A549 (cell line): Measurements from ENCODE around the gene SHMT2. TPM values are rescaled to one million over a fixed set of nuclear protein-coding genes. Genes with fewer than 3 reads are reported as not detected.

Experiments
- ATAC-seq, 2 experiments: fragments of 200-7000 bp in 1 of 2; fragments of >200 bp in 1 of 2; cut with Nextera tagmentation in 1 of 2; cut with Tn5 transposase in 1 of 2; 3 replicates each; pipeline versions ENCODE4 v1.8.0 to v1.9.1; 2018 to 2020; ENCODE audit warnings: mild to moderate bottlenecking in 1 of 2, moderate library complexity in 1 of 2
- CTCF ChIA-PET: fragments of 300-600 bp; sonication (Branson Sonifier 250); formaldehyde crosslinking; extraction: SDS; loops from one replicate; lab custom pipeline; 2021; ENCODE audit warnings: antibody characterized with exemption, inconsistent platforms; lab: Yijun Ruan, JAX
- POLR2A ChIA-PET: fragments of 350-600 bp; formaldehyde crosslinking; extraction: SDS; loops from one replicate; lab custom pipeline; 2021; ENCODE audit warnings: antibody characterized with exemption, inconsistent platforms; lab: Yijun Ruan, JAX
- DNase-seq, 2 experiments: peaks; one replicate each; pipeline versions ENCODE4 v3.0.0 to v3.0.0-alpha.2; 2011 to 2016; ENCODE audit warnings: low read depth in 1 of 2, low spot score in 1 of 2
- FAIRE-seq: peaks from 2 replicates; lab custom pipeline; 2011; peaks lifted over from hg19 to GRCh38; lab: Jason Lieb, UNC
- H3K27ac ChIP-seq, 2 experiments: fragments of >200 bp; sonication (Bioruptor Twin); formaldehyde crosslinking; 3 replicates each; pipeline ENCODE4 v1.5.1; 2016 to 2017
- H3K4me1 ChIP-seq: fragments of >200 bp; sonication (Bioruptor Twin); formaldehyde crosslinking; 3 replicates; pipeline ENCODE4 v1.6.1; 2016
- H3K4me2 ChIP-seq: fragments of >200 bp; sonication (Bioruptor Twin); formaldehyde crosslinking; 3 replicates; pipeline ENCODE4 v1.6.1; 2016
- H3K4me3 ChIP-seq: fragments of >200 bp; sonication (Bioruptor Twin); formaldehyde crosslinking; 3 replicates; pipeline ENCODE4 v1.5.1; 2016
- H3K9me3 ChIP-seq: fragments of >200 bp; sonication (Bioruptor Twin); formaldehyde crosslinking; 3 replicates; pipeline ENCODE4 v1.6.1; 2016
- CBX2 ChIP-seq: fragments of 200-600 bp; sonication (generic); IDR thresholded peaks from 2 replicates; pipeline ENCODE4 v1.6.1; 2016; ENCODE audit warnings: low read depth, mild to moderate bottlenecking, borderline replicate concordance
- CBX8 ChIP-seq: fragments of 200-600 bp; sonication (generic); IDR thresholded peaks from 2 replicates; pipeline ENCODE4 v1.6.1; 2016
- CEBPB ChIP-seq, 2 experiments: fragments of >200 bp in 1 of 2; sonication (Bioruptor Twin) in 1 of 2; formaldehyde crosslinking in 1 of 2; IDR thresholded peaks; 2 replicates each; pipeline ENCODE4 v1.6.1; 2012 to 2016
- E2F6 ChIP-seq: IDR thresholded peaks from 2 replicates; pipeline ENCODE4 v1.6.1; 2012; ENCODE audit warnings: low read depth, borderline replicate concordance
- EHF ChIP-seq: fragments of 250-450 bp; sonication (Bioruptor Pico); IDR thresholded peaks from 2 replicates; pipeline ENCODE4 v1.5.0; 2020; ENCODE audit warnings: mild to moderate bottlenecking
- EP300 ChIP-seq, 2 experiments: fragments of >200 bp; sonication (Bioruptor Twin); formaldehyde crosslinking; IDR thresholded peaks; 2 replicates in 1 of 2; 3 replicates in 1 of 2; pipeline ENCODE4 v1.6.1; 2016 to 2017
- ESRRA ChIP-seq: fragments of 150-350 bp; IDR thresholded peaks from 2 replicates; pipeline ENCODE4 v1.6.1; 2014; ENCODE audit warnings: mild to moderate bottlenecking, low read length, borderline replicate concordance
- FOSB ChIP-seq: fragments of 250-450 bp; sonication (Bioruptor Pico); IDR thresholded peaks from 2 replicates; pipeline ENCODE4 v1.5.0; 2020; ENCODE audit warnings: mild to moderate bottlenecking, moderate library complexity
- FOSL2 ChIP-seq, 2 experiments: fragments of 450-650 bp in 1 of 2; fragments of >200 bp in 1 of 2; sonication (Bioruptor Twin) in 1 of 2; formaldehyde crosslinking; IDR thresholded peaks; 2 replicates each; pipeline versions ENCODE4 v1.5.0 to v1.6.1; 2016 to 2020; ENCODE audit warnings: mild to moderate bottlenecking in 1 of 2, moderate library complexity in 1 of 2
- FOXS1 ChIP-seq: fragments of 250-450 bp; sonication (Bioruptor Pico); IDR thresholded peaks from 2 replicates; pipeline ENCODE4 v1.5.0; 2020; ENCODE audit warnings: mild to moderate bottlenecking, moderate library complexity
- HDAC2 ChIP-seq: fragments of 200-600 bp; sonication (generic); IDR thresholded peaks from 2 replicates; pipeline ENCODE4 v1.6.1; 2016
- HEYL ChIP-seq: fragments of 250-450 bp; sonication (Bioruptor Pico); IDR thresholded peaks from 2 replicates; pipeline ENCODE4 v1.8.0; 2021; ENCODE audit warnings: mild to moderate bottlenecking, moderate library complexity
- HMGXB4 ChIP-seq: fragments of 250-450 bp; sonication (Bioruptor Pico); IDR thresholded peaks from 2 replicates; pipeline ENCODE4 v1.5.0; 2021; ENCODE audit warnings: mild to moderate bottlenecking, moderate library complexity, borderline replicate concordance
- HOXB13 ChIP-seq: fragments of 250-450 bp; sonication (Bioruptor Pico); IDR thresholded peaks from 2 replicates; pipeline ENCODE4 v1.5.0; 2020; ENCODE audit warnings: low read depth, mild to moderate bottlenecking, moderate library complexity
- HOXB5 ChIP-seq: fragments of 250-450 bp; sonication (Bioruptor Pico); IDR thresholded peaks from 2 replicates; pipeline ENCODE4 v1.5.0; 2020; ENCODE audit warnings: mild to moderate bottlenecking, moderate library complexity
- MAFK ChIP-seq: fragments of 450-650 bp; IDR thresholded peaks from 2 replicates; pipeline ENCODE4 v1.6.1; 2014; ENCODE audit not compliant: partially characterized antibody
- MAZ ChIP-seq: fragments of 150-350 bp; IDR thresholded peaks from 2 replicates; pipeline ENCODE4 v1.6.1; 2014; ENCODE audit warnings: antibody characterized with exemption, low read depth, low read length, borderline replicate concordance
- NFE2L2 ChIP-seq: fragments of 150-350 bp; conservative IDR thresholded peaks from 2 replicates; pipeline ENCODE4 v1.6.1; 2014; ENCODE audit warnings: low read length
- NR3C1 ChIP-seq: fragments of >200 bp; sonication (Bioruptor Twin); formaldehyde crosslinking; IDR thresholded peaks from 3 replicates; pipeline ENCODE4 v1.6.1; 2017
- PBX3 ChIP-seq: IDR thresholded peaks from 2 replicates; pipeline ENCODE4 v1.6.1; 2012
- PHF8 ChIP-seq: fragments of 200-600 bp; sonication (generic); IDR thresholded peaks from 2 replicates; pipeline ENCODE4 v1.6.1; 2016; ENCODE audit warnings: low read depth, mild to moderate bottlenecking, antibody characterized with exemption, moderate library complexity, borderline replicate concordance
- POLR2A ChIP-seq: IDR thresholded peaks from 2 replicates; pipeline ENCODE4 v1.6.1; 2012; ENCODE audit warnings: mild to moderate bottlenecking, low read length
- RAD21 ChIP-seq, 2 experiments: fragments of >200 bp in 1 of 2; sonication (Bioruptor Twin) in 1 of 2; formaldehyde crosslinking in 1 of 2; IDR thresholded peaks in 1 of 2; conservative IDR thresholded peaks in 1 of 2; 2 replicates in 1 of 2; 3 replicates in 1 of 2; pipeline ENCODE4 v1.6.1; 2012 to 2018; ENCODE audit warnings: inconsistent platforms in 1 of 2
- RARB ChIP-seq: fragments of 250-450 bp; sonication (Bioruptor Pico); IDR thresholded peaks from 2 replicates; pipeline ENCODE4 v1.8.0; 2021; ENCODE audit warnings: mild to moderate bottlenecking, moderate library complexity
- RCOR1 ChIP-seq: fragments of 150-350 bp; IDR thresholded peaks from 2 replicates; pipeline ENCODE4 v1.6.1; 2014; ENCODE audit warnings: antibody characterized with exemption, low read length, low read depth
- RFX5 ChIP-seq: fragments of 450-650 bp; IDR thresholded peaks from 2 replicates; pipeline ENCODE4 v1.7.1; 2014; ENCODE audit warnings: antibody characterized with exemption, mild to moderate bottlenecking, moderate library complexity
- SMC3 ChIP-seq: fragments of >200 bp; sonication (Bioruptor Twin); formaldehyde crosslinking; IDR thresholded peaks from 3 replicates; pipeline ENCODE4 v1.6.1; 2018; ENCODE audit warnings: inconsistent platforms
- TFCP2L1 ChIP-seq: fragments of 250-450 bp; sonication (Bioruptor Pico); IDR thresholded peaks from 2 replicates; pipeline ENCODE4 v1.5.0; 2021; ENCODE audit warnings: mild to moderate bottlenecking
- USF2 ChIP-seq: fragments of 450-650 bp; IDR thresholded peaks from 2 replicates; pipeline ENCODE4 v1.6.1; 2014; ENCODE audit warnings: antibody characterized with exemption
- WGBS: methylation state at CpG from one replicate; pipeline ENCODE4 v1.1.6; 2017; ENCODE audit errors: missing lambda C conversion rate; 5-methylcytosine and 5-hydroxymethylcytosine counted together
- polyA plus RNA-seq, 4 experiments: library from polyadenylated mRNA; depleted of rRNA in 3 of 4; stranded (reverse); fragments of >200 nt; fragmentation: RNase III in 1 of 4; extraction: RNeasy Plus Mini Kit Qiagen cat#74134 plus additional on column Dnase treatment in 1 of 4; gene quantifications; 2 replicates in 3 of 4; 3 replicates in 1 of 4; pipeline ENCODE4 v1.2.3, GENCODE V29; 2011 to 2017

Gene SHMT2
- polyA plus RNA-seq, 2 of the 4 experiments (the other 2 are of a cell fraction) = 113 to 156 TPM

GRCh38 chr12:57238854-57239554, 9.5 kb downstream of the SHMT2 start (continued):
- no peak for TF ChIP-seq PHF8
- TF ChIP-seq HMGXB4 (CRISPR knock-in tag) = peak; percentile 67; the same call in 1 of the 2 replicates
- TF ChIP-seq RCOR1 = no peak
- no peak for TF ChIP-seq EHF
- TF ChIP-seq RAD21 (conservative IDR thresholded peaks at IDR 0.05 in 1 of 2, IDR thresholded peaks at IDR 0.05 in 1 of 2) = peak; percentile 79 to 88
- no peak for TF ChIP-seq RARB
- no peak for TF ChIP-seq PBX3
- TF ChIP-seq RFX5 = no peak
- no peak for TF ChIP-seq MAZ
- no peak for TF ChIP-seq HOXB5
- TF ChIP-seq HEYL = no peak
- no peak for TF ChIP-seq EP300 (IDR thresholded peaks at IDR 0.05)
- TF ChIP-seq FOXS1 (CRISPR knock-in tag) = no peak
- no peak for TF ChIP-seq CBX8
- no peak for TF ChIP-seq NFE2L2
- TF ChIP-seq USF2 = no peak
- no peak for TF ChIP-seq ESRRA
- TF ChIP-seq HDAC2 = no peak
- no peak for TF ChIP-seq NR3C1
- no peak for TF ChIP-seq HOXB13 (CRISPR knock-in tag)
- TF ChIP-seq CEBPB (IDR thresholded peaks at IDR 0.05) = no peak
- no peak for TF ChIP-seq POLR2A
- TF ChIP-seq SMC3 = peak; percentile 86
- TF ChIP-seq TFCP2L1 (CRISPR knock-in tag) = no peak
- TF ChIP-seq FOSB (CRISPR knock-in tag) = no peak
- TF ChIP-seq FOSL2 (IDR thresholded peaks at IDR 0.05) = no peak
- TF ChIP-seq FOSL2 (CRISPR knock-in tag; IDR thresholded peaks at IDR 0.05) = no peak
- TF ChIP-seq CBX2 = no peak

- ChIA-PET POLR2A (interaction anchor here (1.8 to 3.1 kb wide), 3 partner anchors 10 to 26 kb away, joined by 5 to 20 read pairs (median 11); partner anchors contain the start of gene SHMT2), CTCF (interaction anchor here (0.7 to 26.5 kb wide), 30 partner anchors 9 to 224 kb away, joined by 3 to 615 read pairs (median 4); partner anchors contain the start of genes GLI1, INHBE, LRP1 and NXPH4)
- TF ChIP-seq CEBPB (IDR thresholded peaks at IDR 0.05) (no peak), MAFK (no peak), TFCP2L1 (CRISPR knock-in tag) (no peak), E2F6 (0 out of 2 replicates have a peak, but pooled peaks have one; percentile 4)
- under 1% methylated on average over 14 of the region's 14 CpGs for WGBS
- peak overlapping the region; percentile 55 for H3K4me3 ChIP-seq
- FAIRE-seq (no peak), ATAC-seq (peak; percentile 3 to 5; a peak in 5 of 6 replicates), DNase-seq (no peak)
- peaks cover 29% of the 10 kb centered on the region; the same call in 2 of the 3 replicates for H3K4me1 ChIP-seq
- peak overlapping the region; percentile 83 for H3K4me2 ChIP-seq
- H3K9me3 ChIP-seq = no peaks in the 10 kb centered on the region
- peak overlapping the region; percentile 75 to 93 for H3K27ac ChIP-seq
Measured at GRCh38 chr12:57239587-57240065, 10.1 kb downstream of the SHMT2 start.
